T follicular helper cell (primary cell): Measurements from ENCODE around the gene HERC3.

ENCODE experiments used
- DNase-seq: peaks from one replicate; pipeline ENCODE4 v3.0.0-alpha.2; 2020; ENCODE audit warnings: low read depth
- total RNA-seq, 2 experiments: gene quantifications; one replicate each; lab custom pipeline; 2026; lab: John Stamatoyannopoulos, UW

Gene HERC3
- total RNA-seq: 0.52 to 2.9 reads per million in 2 experiments

DNA sequence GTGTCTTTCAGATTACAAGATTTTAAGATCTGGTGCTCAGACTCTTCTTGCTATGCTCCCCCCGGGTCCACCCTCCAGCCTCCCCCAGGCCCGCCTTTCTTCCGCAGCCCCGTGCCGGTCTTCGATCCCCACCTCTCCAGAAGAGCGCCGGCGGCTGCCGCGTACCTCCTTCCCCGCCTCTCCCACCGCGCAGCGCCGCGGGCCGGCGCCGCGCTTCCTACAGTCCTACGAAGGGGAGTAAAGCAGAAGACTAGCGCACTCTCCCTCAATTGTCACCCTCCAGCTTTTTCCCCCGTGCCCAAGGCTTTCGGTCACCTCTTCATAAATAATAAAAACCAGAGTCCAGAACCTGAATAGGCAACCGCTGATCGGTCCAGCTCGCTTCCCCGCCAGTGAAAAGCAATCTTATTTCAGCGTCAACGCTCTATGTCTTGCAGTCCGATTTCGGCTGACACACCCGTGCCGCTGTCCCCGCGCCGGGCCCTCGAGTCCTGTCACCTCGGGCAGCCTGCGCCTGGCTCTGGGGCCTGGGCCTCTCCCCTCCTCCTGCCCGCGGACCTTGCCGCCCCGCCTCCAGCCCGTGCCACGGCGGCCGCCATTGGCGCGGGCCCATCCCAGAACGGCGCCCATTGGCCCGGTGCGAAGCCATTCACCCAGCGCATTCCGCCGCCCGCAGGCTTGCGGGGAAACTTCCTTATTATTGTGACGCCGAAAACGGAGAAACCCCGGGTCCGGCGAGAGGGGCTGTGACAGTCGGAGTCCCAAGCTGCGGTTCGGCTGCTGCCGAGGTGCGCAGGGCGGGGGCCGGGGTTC, at the start of gene HERC3:
Gene HERC3, plus strand, starts transcription at position 694 of the 813 bp plus-strand sequence. CDS start 13,344 bp downstream, outside the sequence.
- peak; percentile 81 for DNase-seq

GRCh38 chr4:88549815-88550214, 42.5 kb upstream of the HERC3 start:
- DNase-seq: no peak

- no peak for DNase-seq
Measured at GRCh38 chr4:88567591-88567990, 24.7 kb upstream of the HERC3 start.

DNA sequence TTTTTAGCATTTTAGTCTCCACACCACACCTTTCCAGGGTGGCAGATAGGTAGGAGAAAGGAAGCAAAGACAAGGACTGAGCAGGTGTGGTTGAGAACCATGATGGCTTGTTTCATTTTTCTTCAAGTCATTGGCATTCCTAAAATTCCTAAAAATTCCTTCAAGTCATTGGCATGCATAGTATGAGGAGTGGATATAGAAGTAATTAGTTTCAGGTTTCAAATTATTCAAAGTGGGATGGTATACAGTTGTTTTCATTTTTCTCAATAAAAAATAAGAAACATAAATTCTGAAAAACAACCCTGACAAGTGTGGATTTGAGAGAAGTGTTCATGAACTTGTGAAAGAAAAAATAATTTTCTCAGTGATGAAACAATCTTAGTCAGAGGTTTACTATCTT, 22.3 kb upstream of the HERC3 start:
- DNase-seq: no peak

- DNase-seq: no peak
Measured at GRCh38 chr4:88573276-88573980, 18.9 kb upstream of the HERC3 start.

DNA sequence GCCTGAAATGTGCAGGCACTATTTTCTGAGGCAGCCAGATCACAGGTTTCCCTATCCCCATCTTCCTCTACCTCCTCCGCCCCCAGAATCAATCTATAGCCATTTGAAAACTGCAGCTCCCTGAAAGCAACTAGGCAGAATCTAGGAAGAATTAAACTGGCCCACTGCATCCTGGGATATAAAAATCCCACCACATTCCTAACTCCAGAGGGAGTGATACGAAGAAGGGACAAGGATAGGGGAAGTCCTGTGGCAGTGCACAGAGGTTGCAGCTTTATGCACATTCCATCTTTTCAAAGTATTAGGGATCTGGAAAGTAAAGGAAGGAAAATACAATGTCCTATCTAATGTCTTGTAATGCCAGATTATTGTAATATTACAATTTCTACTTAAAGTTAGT, 18.3 kb upstream of the HERC3 start:
- no peak for DNase-seq

GRCh38 chr4:88575186-88575585, 17.1 kb upstream of the HERC3 start:
- no peak for DNase-seq

DNA sequence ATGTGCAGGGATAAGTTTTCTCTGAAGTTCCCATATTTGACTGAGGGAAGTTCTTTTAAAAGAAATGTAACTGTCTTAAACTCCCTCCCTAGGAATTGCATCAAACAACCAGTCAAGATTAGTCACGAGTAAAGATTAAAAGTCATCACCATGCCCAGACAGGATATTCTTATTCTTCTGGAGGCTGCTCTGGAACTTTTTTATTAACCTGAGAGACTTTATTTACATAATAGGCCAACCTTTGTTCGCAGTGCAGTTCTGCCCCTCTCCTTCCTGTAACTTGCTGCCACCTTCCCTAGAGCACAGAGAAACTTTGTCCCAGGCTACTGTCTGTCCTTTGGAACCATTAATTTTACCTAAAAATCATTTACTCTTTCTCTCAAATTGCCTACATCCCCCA, 9.8 kb upstream of the HERC3 start:
- no peak for DNase-seq

DNA sequence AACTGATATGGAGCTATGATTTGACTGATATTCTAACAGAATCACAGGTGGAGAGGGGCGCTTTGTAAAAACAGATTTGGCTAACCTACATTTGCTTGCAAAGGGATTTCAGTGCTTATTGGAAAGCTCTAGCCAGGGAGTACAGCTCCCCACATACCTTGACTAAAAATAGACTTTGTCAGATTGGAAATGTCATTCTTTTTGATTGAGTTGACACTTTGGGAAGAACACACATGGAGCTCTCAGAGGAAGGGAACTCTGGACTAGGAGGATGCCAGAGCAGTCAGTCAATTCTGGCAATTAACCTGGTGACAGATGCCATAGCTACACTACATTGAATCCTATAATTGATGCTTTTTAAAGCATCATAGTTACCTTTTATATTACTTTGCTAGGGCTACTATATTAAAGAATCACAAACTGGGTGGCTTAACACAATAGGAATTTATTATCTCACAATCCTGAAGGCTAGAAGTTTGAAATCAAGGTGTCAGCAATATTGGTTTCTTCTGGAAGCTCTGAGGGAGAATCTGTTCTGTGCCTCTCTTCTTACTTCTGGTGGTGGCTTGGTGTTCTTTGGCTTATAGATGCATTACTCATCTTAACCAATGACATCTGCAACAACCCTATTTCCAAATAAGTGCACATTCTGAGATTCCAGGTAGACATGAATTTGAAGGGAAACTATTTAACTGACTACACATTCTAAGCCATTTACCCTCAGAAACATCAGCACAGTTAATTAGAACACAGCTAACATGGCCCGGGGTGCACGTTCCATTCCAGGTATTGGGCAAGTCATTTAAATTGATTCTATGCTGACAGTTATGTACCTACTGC, 8.4 kb upstream of the HERC3 start:
- no peak for DNase-seq

GRCh38 chr4:88584471-88584900, 7.8 kb upstream of the HERC3 start:
- DNase-seq: no peak

DNA sequence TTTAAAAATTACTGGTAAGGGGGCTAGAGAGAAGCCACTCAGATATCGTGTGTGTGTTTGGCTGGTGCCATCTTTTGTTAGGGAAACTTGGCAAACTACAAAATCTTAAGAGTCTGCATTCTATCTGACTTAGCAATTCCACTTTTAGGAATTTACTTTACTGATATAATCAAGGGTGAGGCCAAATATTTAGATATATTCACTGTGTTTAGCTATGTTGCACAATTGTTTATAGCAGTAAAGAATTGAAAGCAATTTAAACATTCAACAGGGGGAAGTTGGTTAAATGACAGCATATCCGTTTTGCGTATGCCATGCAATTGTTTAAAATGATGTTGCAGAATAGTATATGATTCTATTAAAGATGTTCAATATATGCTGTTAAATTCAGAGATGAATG, 6.4 kb upstream of the HERC3 start:
- DNase-seq: no peak

DNA sequence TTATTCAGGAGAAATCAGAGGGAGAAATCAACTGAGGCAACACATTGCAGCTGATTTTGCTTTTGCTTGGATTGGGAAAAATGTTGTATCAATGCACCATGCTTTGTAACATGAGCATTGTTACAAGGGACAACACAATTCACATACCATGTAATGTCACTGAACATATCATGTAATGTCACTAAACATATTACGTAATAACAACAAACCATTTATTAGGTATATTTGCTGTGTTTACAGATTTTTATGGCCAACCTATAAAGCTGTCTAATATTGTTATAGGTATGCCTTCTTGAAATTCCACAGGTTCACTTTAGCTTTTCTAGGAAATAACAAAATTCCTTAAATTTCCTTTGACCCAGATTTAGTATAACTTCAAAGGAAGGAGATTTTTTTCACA, 5.0 kb upstream of the HERC3 start:
- DNase-seq: no peak

DNA sequence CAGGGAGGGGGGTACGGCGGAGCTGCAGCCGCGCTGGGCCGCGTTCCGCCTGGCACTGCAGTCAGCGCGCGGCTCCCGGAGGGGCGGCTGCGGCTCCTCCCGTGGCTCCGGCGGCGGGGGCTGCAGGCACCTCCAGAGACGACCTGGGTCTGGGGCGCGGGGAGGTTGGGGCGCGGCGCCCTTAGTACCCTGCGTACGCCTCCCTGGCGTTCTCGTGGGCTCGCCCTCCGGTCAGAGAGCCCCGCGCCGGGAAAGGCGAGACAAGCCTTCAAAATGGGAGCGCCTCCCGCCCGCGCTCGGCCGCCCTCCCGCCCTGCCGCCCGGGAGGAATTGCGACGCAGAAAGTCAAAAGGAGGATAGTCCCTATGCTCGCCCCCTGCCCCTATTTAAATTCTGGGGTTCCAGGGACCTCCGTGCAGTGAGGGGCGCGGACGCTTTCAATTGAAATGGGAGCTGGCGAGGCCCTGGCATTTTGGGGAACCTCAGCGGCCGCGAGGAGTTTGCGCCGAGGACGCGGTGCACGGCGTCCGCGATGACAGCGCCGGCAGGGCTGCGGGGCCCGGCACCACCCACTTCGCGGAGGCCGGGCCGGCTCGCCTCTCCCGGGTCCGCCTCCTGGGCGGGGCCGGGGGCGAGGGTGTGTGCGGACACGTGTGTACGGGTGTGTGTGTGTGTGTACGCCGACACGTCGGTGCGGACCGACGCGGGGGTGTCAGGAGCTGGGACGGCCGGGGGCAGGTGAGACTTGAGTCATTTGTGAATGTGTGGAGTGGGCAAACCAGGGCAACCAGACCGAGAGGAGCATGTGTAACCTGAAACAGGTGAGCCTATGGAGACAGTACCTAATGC, 544 bp downstream of the HERC3 start:
- DNase-seq: peak; percentile 69

DNA sequence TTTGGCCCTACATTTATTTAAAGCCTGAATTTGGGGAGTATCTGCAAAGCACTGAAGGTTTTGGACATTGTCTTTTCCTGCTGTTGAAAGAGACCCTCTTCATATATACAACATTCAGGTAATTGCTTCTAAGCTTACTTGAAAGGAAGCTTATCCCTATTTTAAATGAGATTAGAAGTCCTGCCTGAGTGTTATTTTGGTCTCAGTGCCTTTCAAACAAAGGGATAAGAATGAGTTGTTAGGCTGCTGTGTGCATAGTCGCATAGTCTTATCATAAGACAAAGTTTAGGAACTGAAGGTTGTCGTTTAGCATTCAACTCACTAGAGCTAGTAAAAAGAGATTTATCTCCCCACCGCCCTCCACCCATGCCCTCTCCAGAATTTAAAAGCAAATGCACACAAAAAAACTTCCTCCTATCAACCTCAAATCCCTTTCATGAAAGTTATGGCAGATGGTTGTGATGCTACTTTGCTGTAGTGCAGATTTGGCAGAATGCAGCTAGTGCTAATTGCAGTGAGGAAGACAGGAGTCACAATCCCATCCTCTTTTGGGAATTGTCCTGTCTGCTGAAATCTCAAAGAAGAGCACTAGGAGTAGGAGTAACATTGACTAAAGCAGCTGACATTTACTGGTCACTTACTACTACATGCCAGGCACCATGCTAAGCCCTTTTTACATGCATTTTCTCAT, 5.8 kb downstream of the HERC3 start:
- no peak for DNase-seq

DNA sequence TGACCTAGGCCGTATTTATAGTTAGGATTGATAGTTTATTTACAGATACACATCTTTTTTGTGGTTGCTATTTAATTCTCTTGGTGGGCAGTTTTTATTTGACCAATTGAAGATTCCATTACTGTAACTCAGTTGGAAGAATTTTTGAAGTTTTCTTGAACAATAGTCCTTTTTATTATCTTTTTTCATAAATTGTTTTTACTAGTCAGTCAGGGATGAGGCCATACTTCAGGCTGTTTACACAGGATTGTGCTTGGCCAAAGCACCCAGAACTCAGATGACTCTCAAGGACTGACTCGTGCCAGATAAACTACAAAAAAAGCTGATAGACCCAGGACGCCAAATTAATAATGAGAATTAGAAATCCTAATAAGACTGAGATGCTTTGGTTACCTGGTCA, 7.0 kb downstream of the HERC3 start:
- DNase-seq: no peak

GRCh38 chr4:88599714-88600113, 7.4 kb downstream of the HERC3 start:
- DNase-seq: no peak

GRCh38 chr4:88600176-88600838, 8.0 kb downstream of the HERC3 start:
- no peak for DNase-seq

DNA sequence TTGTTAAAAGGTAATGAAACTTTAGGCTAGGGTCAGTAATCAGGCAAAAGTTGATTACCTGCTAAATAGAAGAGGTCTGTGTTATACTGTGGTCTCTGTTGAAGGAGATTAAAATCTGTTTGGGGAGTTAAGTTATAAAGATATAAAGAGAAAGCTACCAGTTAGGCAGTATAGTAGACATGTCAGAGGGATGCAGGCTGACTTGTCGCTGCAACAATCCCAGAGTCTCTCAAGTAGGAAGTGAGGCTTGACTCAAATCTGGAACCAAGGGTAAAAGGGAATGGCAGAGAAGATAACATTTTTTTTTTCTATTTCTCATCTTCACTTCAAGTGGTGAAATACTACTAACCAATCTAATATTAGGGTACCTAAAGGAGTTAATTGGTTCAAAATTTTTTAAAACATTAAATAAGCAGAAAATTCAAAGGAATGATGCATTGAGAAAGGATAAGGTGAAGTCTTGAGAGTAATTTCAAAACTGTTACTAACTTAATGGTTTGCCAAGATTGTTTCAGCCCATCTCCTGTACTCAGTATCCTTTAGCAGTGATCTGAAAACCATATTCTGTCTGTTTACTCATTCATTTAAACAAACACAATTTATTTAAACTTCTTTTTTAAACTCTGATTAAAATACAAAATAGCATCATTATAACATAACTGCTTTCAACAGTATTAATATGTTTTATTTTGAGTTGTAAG, 12.8 kb downstream of the HERC3 start:
- no peak for DNase-seq

DNA sequence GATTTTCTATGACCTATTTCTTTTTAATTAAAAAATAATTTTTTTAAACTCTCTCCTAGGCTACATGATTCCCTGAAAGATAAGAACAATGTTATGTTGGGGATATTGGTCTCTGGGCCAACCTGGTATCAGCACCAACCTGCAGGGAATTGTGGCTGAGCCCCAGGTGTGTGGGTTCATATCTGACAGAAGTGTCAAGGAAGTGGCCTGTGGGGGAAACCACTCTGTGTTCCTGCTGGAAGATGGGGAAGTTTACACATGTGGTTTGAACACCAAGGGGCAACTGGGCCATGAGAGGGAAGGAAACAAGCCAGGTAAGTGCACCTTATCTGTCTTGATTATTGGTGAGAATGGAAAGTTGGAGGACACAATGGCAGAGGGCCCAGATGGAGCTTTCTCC, 13.5 kb downstream of the HERC3 start:
- DNase-seq: no peak

- DNase-seq: no peak
Measured at GRCh38 chr4:88606832-88607231, 14.6 kb downstream of the HERC3 start.
